Measurements from ENCODE around the gene CMC2.

DNA sequence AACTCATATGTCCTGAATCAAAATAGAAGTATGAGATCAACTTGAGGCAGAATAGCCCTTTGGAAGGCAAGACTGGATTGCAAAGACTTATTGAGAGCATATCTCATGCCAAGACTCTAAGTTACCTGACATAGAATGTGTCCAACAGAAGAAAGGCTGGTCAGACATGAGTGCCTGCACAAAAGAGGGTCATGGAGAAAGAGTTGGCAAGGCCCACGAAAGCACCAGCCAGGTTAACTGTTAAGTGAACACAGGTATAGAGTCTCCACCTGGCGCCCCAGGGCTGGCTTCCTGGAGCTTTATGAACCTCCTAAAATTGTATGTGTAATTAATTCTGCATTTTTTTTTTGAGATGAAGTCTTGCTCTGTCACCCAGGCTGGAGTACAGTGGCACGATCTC is 71.0 kb downstream of the CMC2 start:
- TF ChIP-seq, protein P1, sequence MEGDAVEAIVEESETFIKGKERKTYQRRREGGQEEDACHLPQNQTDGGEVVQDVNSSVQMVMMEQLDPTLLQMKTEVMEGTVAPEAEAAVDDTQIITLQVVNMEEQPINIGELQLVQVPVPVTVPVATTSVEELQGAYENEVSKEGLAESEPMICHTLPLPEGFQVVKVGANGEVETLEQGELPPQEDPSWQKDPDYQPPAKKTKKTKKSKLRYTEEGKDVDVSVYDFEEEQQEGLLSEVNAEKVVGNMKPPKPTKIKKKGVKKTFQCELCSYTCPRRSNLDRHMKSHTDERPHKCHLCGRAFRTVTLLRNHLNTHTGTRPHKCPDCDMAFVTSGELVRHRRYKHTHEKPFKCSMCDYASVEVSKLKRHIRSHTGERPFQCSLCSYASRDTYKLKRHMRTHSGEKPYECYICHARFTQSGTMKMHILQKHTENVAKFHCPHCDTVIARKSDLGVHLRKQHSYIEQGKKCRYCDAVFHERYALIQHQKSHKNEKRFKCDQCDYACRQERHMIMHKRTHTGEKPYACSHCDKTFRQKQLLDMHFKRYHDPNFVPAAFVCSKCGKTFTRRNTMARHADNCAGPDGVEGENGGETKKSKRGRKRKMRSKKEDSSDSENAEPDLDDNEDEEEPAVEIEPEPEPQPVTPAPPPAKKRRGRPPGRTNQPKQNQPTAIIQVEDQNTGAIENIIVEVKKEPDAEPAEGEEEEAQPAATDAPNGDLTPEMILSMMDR (IDR thresholded peaks at IDR 0.05), result no peak
- TF ChIP-seq EP300 (IDR thresholded peaks at IDR 0.05) (no peak), POLR2A (IDR thresholded peaks at IDR 0.05) (no peak)

All from sigmoid colon (tissue), 4 donors.